Activated T-helper 1 cell treated with anti-CD3 and anti-CD28 coated beads, Interleukin-12 subunit alpha, Interleukin-12 subunit beta, Interleukin-2, Interleukin-4 antibody, amounts not matched to agents 30 ng/mL and 10 ng/mL and 1 ng/mL, durations not matched to agents 14 hours and 24 hours and 36 hours (primary cell): ENCODE data around the gene KCNH2. TPM values are rescaled to one million over a fixed set of nuclear protein-coding genes. Genes with fewer than 3 reads are reported as not detected.
A peak's percentile ranks its signal among the peaks of the same experiment; 100 is the strongest.

Experiments used
- DNase-seq: peaks from one replicate; pipeline ENCODE4 v3.0.0; 2021; ENCODE audit warnings: low spot score
- H3K27ac Mint-ChIP-seq: one replicate; pipeline ENCODE4 v1.8.0; 2021; ENCODE audit warnings: mild to moderate bottlenecking, mixed read lengths
- H3K27me3 Mint-ChIP-seq: one replicate; pipeline ENCODE4 v1.8.0; 2022; ENCODE audit warnings: mild to moderate bottlenecking, moderate library complexity, mixed read lengths; ENCODE audit not compliant: insufficient read depth
- H3K36me3 Mint-ChIP-seq: one replicate; pipeline ENCODE4 v1.8.0; 2021; ENCODE audit warnings: low read depth, mixed read lengths
- H3K4me1 Mint-ChIP-seq: one replicate; pipeline ENCODE4 v1.8.0; 2021; ENCODE audit warnings: low read depth, mixed read lengths
- H3K4me3 Mint-ChIP-seq: one replicate; pipeline ENCODE4 v1.8.0; 2021; ENCODE audit warnings: mild to moderate bottlenecking, moderate library complexity, mixed read lengths
- H3K9me3 Mint-ChIP-seq: one replicate; pipeline ENCODE4 v1.8.0; 2021; ENCODE audit warnings: mixed read lengths
- intact Hi-C: fragments of 100-400 bp; cut with micrococcal nuclease; formaldehyde crosslinking; loops from one replicate; pipeline ENCODE4 v1.15.1; 2024
- total RNA-seq: library from RNA; stranded (reverse); gene quantifications from 2 replicates; pipeline ENCODE4 v1.2.3, GENCODE V29; 2022

Gene KCNH2
- total RNA-seq, 1 donor from 2014 or later: 0.49 TPM

- Mint-ChIP-seq H3K27me3 (peaks cover 32% of the 10 kb centered on the region), H3K27ac (peak overlapping the region; percentile 58), H3K36me3 (peaks cover 4% of the 10 kb centered on the region), H3K4me1 (peaks cover 29% of the 10 kb centered on the region), H3K9me3 (no peaks in the 10 kb centered on the region), H3K4me3 (peak overlapping the region; percentile 75)
- intact Hi-C loops: loop anchor here (2.0 to 5.0 kb wide), 2 partner anchors 37 to 53 kb away; partner anchors contain the start of gene ABCB8
- no peak for DNase-seq
Observed at GRCh38 chr7:150975536-150976319, 2.4 kb downstream of the KCNH2 start.

DNA sequence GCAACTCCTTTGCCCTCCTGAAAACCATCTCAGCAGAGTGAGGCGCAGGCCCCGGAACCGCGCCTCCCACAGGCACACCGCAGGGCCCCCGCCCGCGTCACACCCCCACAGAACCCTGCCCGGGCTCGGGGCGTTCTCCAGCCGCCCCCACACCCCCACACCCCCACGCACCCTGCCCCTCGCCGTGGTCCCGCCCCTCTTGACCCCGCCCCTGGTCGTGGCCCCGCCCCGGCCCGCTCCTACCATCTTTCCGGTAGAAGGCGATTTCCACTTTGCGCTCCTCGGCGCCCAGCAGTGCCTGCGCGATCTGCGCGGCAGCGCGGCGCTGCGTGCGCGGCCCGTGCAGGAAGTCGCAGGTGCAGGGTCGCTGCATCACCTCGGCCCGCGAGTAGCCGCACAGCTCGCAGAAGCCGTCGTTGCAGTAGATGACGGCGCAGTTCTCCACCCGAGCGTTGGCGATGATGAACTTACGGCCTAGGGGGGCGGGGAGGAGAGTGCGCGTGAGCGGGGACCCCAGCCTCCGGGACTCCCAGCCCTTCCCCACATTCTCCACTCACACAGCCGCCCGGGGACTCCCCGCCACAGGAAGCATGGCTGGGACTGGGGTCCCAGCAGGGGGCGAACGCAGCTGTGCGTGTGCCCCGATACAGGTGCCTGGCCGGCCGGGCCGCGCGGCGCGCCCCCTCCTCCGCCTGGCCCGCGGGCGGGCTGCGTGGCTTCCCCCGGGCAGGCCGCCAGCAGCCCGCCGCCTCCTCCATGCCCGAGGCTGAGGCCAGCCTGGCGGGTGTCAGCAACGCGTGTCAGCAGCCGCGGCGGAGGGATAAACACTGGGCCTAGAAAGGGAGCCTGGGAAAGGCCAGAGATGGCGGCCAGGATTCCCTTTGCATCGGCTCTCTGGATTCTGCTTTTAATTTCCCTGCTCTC, 3.4 kb downstream of the KCNH2 start:
- Mint-ChIP-seq H3K27ac (peak overlapping the region; percentile 58), H3K4me1 (peaks cover 29% of the 10 kb centered on the region), H3K27me3 (peaks cover 25% of the 10 kb centered on the region), H3K4me3 (peak overlapping the region; percentile 83), H3K36me3 (peaks cover 4% of the 10 kb centered on the region), H3K9me3 (no peaks in the 10 kb centered on the region)
- intact Hi-C loops: loop anchor here (1.0 to 5.0 kb wide), 3 partner anchors 8 to 54 kb away; partner anchors contain the start of gene ABCB8
- peak; percentile 73 for DNase-seq

DNA sequence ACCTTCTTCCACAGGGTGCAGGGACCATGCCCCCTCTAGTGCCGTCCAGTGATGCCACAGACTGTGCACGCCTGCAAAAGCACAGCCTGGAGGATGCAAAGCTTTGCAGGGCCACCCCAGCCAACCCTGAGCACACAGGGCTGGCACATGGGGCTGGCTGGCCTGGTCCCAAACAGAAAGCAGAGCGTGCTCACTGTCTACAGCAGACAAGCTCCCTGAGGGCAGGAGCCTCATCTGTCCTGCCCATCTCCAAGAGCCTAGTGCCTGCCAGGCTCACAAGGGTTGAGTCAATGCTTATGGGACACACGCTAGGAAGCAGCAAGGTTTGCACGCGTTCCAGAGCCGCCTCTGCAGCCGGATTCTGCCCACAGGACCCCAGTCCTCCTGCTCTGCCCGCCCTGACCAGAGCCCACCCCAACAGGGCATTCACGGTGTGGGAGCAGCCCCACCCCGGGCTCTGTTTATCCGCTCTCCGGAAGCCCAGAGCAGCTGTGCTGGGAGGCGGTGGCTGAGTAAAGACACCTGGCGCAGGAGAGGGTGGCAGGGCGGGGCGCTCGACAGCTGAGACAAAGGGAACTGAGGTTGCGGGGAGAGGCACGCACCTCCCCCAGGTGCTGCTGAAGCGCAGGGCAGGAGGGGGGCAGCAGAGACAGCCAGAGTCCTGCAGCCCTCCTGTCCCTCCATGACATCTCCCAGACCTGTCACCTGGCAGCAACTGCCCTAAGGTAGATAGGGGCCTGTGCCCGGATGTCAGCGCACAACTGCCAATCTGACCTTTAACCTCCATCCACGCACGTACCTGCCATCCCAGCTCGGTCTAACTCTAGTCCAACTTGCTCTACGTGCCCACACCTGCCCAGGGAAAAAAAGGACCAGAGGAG, 4.3 kb downstream of the KCNH2 start:
- H3K27me3 Mint-ChIP-seq: peaks cover 19% of the 10 kb centered on the region
- no peak overlapping the region for H3K27ac Mint-ChIP-seq
- H3K9me3 Mint-ChIP-seq: no peaks in the 10 kb centered on the region
- DNase-seq: no peak
- intact Hi-C loops: loop anchor here (1.0 to 2.0 kb wide), 2 partner anchors 8 to 55 kb away; partner anchors contain the start of gene ABCB8
- H3K4me1 Mint-ChIP-seq: peaks cover 26% of the 10 kb centered on the region
- H3K36me3 Mint-ChIP-seq: peaks cover 3% of the 10 kb centered on the region
- peak overlapping the region; percentile 83 for H3K4me3 Mint-ChIP-seq

- H3K4me3 Mint-ChIP-seq: no peak overlapping the region
- intact Hi-C loops: no loop called here
- peaks cover 23% of the 10 kb centered on the region for H3K4me1 Mint-ChIP-seq
- H3K9me3 Mint-ChIP-seq: no peaks in the 10 kb centered on the region
- DNase-seq: no peak
- H3K36me3 Mint-ChIP-seq: peaks cover 2% of the 10 kb centered on the region
- no peak overlapping the region for H3K27ac Mint-ChIP-seq
- H3K27me3 Mint-ChIP-seq: peaks cover 23% of the 10 kb centered on the region
Observed at GRCh38 chr7:150972741-150973140, 5.4 kb downstream of the KCNH2 start.

- H3K9me3 Mint-ChIP-seq: no peaks in the 10 kb centered on the region
- peaks cover 2% of the 10 kb centered on the region for H3K36me3 Mint-ChIP-seq
- peaks cover 21% of the 10 kb centered on the region for H3K27me3 Mint-ChIP-seq
- no peak for DNase-seq
- H3K4me3 Mint-ChIP-seq: no peak overlapping the region
- H3K27ac Mint-ChIP-seq: no peak overlapping the region
- peaks cover 17% of the 10 kb centered on the region for H3K4me1 Mint-ChIP-seq
- intact Hi-C loops: no loop called here
Observed at GRCh38 chr7:150972023-150972468, 6.1 kb downstream of the KCNH2 start.

DNA sequence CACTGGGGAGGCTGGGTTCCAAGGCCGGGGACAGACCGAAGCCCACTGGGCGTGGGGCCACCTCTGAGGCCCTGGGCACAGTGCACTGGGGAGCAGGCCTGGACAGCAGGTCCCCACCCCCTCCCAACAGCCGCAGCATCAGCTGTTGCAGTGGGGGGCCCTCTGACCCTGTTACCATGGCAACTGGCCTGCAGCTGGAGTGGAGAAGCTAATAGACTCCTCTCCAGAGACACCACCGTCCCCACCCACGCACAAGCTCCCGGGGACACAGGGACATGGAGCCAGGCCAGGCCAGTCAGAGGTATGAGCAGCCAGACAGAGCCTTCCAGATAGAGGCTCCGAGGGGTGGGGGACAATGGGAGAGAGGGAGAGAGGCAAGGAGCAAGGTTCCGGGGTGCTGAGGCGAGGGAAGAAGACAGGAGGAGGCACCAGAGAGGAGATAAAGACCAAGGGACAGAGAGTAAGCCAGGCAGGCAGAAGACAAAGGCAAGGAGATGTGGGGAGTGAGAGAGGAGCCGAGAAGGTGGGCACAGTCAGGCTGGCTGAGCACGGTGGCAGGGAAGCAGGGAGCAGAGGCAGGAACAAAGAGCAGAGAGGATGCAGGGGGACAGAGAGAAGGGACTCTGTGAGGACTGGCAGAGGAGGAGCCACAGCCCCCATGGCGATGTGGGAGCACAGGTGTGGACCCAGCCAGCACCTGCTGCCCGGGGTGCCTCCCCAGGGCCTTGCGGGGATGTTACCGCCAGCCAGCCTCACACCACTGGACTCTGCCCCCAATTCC, 6.7 kb downstream of the KCNH2 start:
- Mint-ChIP-seq H3K27me3 (peaks cover 20% of the 10 kb centered on the region), H3K4me3 (no peak overlapping the region), H3K27ac (no peak overlapping the region), H3K9me3 (no peaks in the 10 kb centered on the region), H3K4me1 (peaks cover 13% of the 10 kb centered on the region), H3K36me3 (no peaks in the 10 kb centered on the region)
- no peak for DNase-seq
- intact Hi-C loops: no loop called here

DNA sequence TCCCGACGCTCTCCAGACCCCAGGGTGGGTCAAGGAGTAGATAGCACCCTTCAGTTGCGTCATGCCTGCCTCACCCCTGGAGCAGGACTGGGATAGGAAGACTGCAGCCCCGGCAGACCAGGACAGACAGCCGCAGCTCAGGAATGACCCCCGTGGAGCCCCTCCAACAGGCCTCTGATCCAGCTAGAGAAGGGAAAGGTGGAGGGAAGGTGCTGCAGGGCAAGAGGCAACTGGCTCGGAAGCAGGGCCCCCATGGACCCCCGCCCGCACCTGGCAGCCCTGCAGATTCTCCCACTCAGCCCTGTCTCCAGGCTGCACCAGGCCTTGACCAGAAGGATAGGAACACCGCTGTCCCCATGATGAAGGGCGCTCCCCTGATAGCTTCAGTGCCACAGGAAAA, 7.7 kb downstream of the KCNH2 start:
- H3K4me3 Mint-ChIP-seq: no peak overlapping the region
- H3K36me3 Mint-ChIP-seq: no peaks in the 10 kb centered on the region
- H3K27me3 Mint-ChIP-seq: peaks cover 13% of the 10 kb centered on the region
- H3K27ac Mint-ChIP-seq: no peak overlapping the region
- intact Hi-C loops: no loop called here
- no peaks in the 10 kb centered on the region for H3K9me3 Mint-ChIP-seq
- H3K4me1 Mint-ChIP-seq: peaks cover 11% of the 10 kb centered on the region
- no peak for DNase-seq

GRCh38 chr7:150969475-150969874, 8.6 kb downstream of the KCNH2 start:
- no peak for DNase-seq
- Mint-ChIP-seq H3K4me1 (peaks cover 5% of the 10 kb centered on the region), H3K36me3 (no peaks in the 10 kb centered on the region), H3K27ac (no peak overlapping the region), H3K27me3 (peaks cover 12% of the 10 kb centered on the region), H3K9me3 (no peaks in the 10 kb centered on the region), H3K4me3 (no peak overlapping the region)
- intact Hi-C loops: no loop called here

GRCh38 chr7:150968734-150969372, 9.3 kb downstream of the KCNH2 start:
- Mint-ChIP-seq H3K27me3 (peaks cover 12% of the 10 kb centered on the region), H3K4me3 (no peak overlapping the region), H3K9me3 (no peaks in the 10 kb centered on the region), H3K4me1 (no peaks in the 10 kb centered on the region), H3K27ac (no peak overlapping the region), H3K36me3 (no peaks in the 10 kb centered on the region)
- DNase-seq: no peak
- intact Hi-C loops: no loop called here

- no peak for DNase-seq
- intact Hi-C loops: no loop called here
- H3K27ac Mint-ChIP-seq: no peak overlapping the region
- peaks cover 12% of the 10 kb centered on the region for H3K27me3 Mint-ChIP-seq
- no peak overlapping the region for H3K4me3 Mint-ChIP-seq
- H3K36me3 Mint-ChIP-seq: no peaks in the 10 kb centered on the region
- no peaks in the 10 kb centered on the region for H3K4me1 Mint-ChIP-seq
- H3K9me3 Mint-ChIP-seq: no peaks in the 10 kb centered on the region
Observed at GRCh38 chr7:150968056-150968733, 9.9 kb downstream of the KCNH2 start.

DNA sequence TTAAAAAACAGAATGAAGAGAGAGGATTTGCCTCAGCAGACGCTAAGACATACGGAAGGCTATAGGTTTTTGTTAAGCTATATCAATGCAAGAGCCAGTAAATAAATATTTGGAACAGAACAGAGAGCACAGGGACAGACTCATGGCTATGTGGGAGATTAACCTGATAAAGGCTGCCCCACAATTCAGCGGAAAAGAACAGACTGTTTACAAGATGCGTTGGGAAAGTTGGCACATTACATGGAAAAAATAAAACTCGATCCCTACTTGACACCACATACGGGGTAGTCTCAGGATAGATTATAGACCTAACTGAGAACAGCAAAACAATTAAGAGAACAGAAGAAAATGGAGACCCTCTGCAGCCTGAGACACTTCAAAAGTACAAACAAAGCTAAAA, 10.8 kb downstream of the KCNH2 start:
- H3K4me3 Mint-ChIP-seq: no peak overlapping the region
- intact Hi-C loops: no loop called here
- DNase-seq: no peak
- H3K27ac Mint-ChIP-seq: no peak overlapping the region
- H3K4me1 Mint-ChIP-seq: no peaks in the 10 kb centered on the region
- peaks cover 13% of the 10 kb centered on the region for H3K27me3 Mint-ChIP-seq
- H3K36me3 Mint-ChIP-seq: no peaks in the 10 kb centered on the region
- no peaks in the 10 kb centered on the region for H3K9me3 Mint-ChIP-seq
